K562 (cell line): ENCODE data around the gene MTIF3. TPM values are rescaled to one million over a fixed set of nuclear protein-coding genes. Genes with fewer than 3 reads are reported as not detected.

Experiments used
- BCL6 ChIP-seq: fragments of 250-450 bp; sonication (Bioruptor Pico); IDR thresholded peaks from 2 replicates; pipeline ENCODE4 v1.4.0; 2020
- E2F4 ChIP-seq: sonication (generic); formaldehyde crosslinking; IDR thresholded peaks from 2 replicates; pipeline ENCODE4 v1.8.0; 2022; ENCODE audit warnings: mild to moderate bottlenecking, low read depth, missing genetic modification reagents
- FOXJ2 ChIP-seq: fragments of 200-800 bp; sonication (Bioruptor generic); IDR thresholded peaks from 2 replicates; pipeline ENCODE4 v1.6.1; 2016; ENCODE audit warnings: missing genetic modification characterization, missing compliant biosample characterization
- ILK ChIP-seq: fragments of 450-650 bp; IDR thresholded peaks from 2 replicates; pipeline ENCODE4 v1.6.1; 2016; ENCODE audit warnings: missing genetic modification characterization, low read depth, mild to moderate bottlenecking, missing compliant biosample characterization, moderate library complexity, borderline replicate concordance
- NR1H2 ChIP-seq: sonication (generic); formaldehyde crosslinking; IDR thresholded peaks from 2 replicates; pipeline ENCODE4 v1.4.0; 2020; ENCODE audit warnings: mild to moderate bottlenecking, missing genetic modification reagents
- PML ChIP-seq: IDR thresholded peaks from 2 replicates; pipeline ENCODE4 v1.6.1; 2012; ENCODE audit warnings: low read length, inconsistent platforms
- RBM39 ChIP-seq: fragments of 200-400 bp; formaldehyde crosslinking; optimal IDR thresholded peaks from 2 replicates; pipeline ENCODE3; 2018; ENCODE audit warnings: low read depth, low read length
- TFE3 ChIP-seq: fragments of 450-650 bp; formaldehyde crosslinking; IDR thresholded peaks from 2 replicates; pipeline ENCODE4 v1.4.0; 2020; ENCODE audit warnings: mild to moderate bottlenecking, mixed read lengths
- ZNF217 ChIP-seq: sonication (generic); formaldehyde crosslinking; IDR thresholded peaks from 2 replicates; pipeline ENCODE4 v1.8.0; 2022; ENCODE audit warnings: mild to moderate bottlenecking, missing genetic modification reagents
- polyA plus RNA-seq, 8 experiments: library from polyadenylated mRNA; depleted of rRNA in 4 of 8; stranded (reverse) in 5 of 8; unstranded in 3 of 8; fragments of >200 nt; fragmentation: Nextera tagmentation in 2 of 8; fragmentation: Illumina TruSeq in 1 of 8; extraction: Ambion mirVana in 2 of 8; extraction: Trizol in 1 of 8; gene quantifications; 2 replicates each; pipeline versions ENCODE4 v1.2.1 to v1.2.3, GENCODE V29; 2011 to 2014; ENCODE audit warnings: inconsistent platforms in 1 of 8, missing spikeins in 1 of 8
- total RNA-seq, 7 experiments: library from RNA; depleted of rRNA in 6 of 7; stranded (reverse); fragments of >200 nt in 6 of 7; fragmentation: Illumina TruSeq in 2 of 7; extraction: Trizol in 2 of 7; gene quantifications; 2 replicates each; pipeline versions ENCODE4 v1.2.1 to v1.2.3, GENCODE V29; 2011 to 2021; ENCODE audit warnings: low replicate concordance in 1 of 7
- TF ChIP-seq, protein P1 (sequence below): sonication (generic); formaldehyde crosslinking; IDR thresholded peaks from 2 replicates; pipeline ENCODE4 v1.8.0; 2022; ENCODE audit warnings: mild to moderate bottlenecking, missing genetic modification reagents
- TF ChIP-seq, protein P2 (sequence below): sonication (generic); formaldehyde crosslinking; IDR thresholded peaks from 2 replicates; pipeline ENCODE4 v1.9.0; 2022; ENCODE audit warnings: mild to moderate bottlenecking, missing genetic modification reagents

Gene MTIF3
- total and polyA plus RNA-seq, 9 of the 15 experiments (the other 6 are each of a cell fraction or from before 2014, with no cell fraction given) = 23.5 to 73.6 (median 45.2) TPM

DNA sequence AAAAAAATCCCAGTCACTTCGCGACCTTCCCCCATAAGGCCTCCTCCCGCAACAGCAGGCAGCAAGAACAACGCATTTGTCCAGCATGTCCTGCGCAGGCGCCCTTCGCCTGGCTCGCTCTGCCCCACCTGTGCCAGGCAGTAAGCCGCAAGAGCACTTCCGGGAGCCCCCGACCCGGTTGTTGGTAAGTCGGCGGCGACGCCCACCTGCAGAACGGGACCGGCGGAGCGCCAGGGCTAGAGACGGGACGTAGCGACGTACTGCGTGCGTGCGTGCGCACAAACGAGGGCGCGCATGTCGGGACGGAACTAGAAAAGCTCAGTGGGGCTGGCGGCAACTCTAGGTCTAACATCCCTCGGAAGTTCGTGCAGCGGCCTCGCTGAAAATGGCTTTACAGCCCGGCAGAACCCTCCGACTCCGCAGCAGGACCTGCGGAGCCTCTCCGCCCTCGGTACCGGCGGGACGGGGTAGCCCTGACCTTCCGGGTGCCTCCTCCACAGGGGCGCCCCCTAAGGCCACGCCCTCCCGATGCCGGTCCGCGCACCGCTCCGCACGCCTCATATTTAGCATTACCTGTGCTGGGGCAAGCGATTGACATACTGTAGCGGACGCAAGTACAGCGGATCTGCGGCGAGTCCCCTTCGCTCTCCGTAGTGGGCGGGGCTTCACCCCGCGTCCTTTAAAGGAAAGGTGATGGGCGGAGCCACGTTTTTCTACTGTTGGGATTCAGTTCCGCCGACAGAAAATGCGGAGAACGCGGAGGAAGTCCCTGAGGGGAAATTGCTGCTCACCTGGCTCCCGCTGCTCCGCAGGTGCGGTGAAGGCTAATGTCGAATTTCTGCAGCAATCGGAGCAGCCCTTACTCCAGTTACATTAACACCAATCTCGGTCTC is at the start of gene MTIF3 (continued):
- TF ChIP-seq, protein P1, sequence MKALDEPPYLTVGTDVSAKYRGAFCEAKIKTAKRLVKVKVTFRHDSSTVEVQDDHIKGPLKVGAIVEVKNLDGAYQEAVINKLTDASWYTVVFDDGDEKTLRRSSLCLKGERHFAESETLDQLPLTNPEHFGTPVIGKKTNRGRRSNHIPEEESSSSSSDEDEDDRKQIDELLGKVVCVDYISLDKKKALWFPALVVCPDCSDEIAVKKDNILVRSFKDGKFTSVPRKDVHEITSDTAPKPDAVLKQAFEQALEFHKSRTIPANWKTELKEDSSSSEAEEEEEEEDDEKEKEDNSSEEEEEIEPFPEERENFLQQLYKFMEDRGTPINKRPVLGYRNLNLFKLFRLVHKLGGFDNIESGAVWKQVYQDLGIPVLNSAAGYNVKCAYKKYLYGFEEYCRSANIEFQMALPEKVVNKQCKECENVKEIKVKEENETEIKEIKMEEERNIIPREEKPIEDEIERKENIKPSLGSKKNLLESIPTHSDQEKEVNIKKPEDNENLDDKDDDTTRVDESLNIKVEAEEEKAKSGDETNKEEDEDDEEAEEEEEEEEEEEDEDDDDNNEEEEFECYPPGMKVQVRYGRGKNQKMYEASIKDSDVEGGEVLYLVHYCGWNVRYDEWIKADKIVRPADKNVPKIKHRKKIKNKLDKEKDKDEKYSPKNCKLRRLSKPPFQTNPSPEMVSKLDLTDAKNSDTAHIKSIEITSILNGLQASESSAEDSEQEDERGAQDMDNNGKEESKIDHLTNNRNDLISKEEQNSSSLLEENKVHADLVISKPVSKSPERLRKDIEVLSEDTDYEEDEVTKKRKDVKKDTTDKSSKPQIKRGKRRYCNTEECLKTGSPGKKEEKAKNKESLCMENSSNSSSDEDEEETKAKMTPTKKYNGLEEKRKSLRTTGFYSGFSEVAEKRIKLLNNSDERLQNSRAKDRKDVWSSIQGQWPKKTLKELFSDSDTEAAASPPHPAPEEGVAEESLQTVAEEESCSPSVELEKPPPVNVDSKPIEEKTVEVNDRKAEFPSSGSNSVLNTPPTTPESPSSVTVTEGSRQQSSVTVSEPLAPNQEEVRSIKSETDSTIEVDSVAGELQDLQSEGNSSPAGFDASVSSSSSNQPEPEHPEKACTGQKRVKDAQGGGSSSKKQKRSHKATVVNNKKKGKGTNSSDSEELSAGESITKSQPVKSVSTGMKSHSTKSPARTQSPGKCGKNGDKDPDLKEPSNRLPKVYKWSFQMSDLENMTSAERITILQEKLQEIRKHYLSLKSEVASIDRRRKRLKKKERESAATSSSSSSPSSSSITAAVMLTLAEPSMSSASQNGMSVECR (CRISPR knock-in tag) = peak; percentile 71; the same call in 1 of the 2 replicates
- TF ChIP-seq RBM39 (no peak), BCL6 (CRISPR knock-in tag) (no peak), ZNF217 (no peak), FOXJ2 (no peak), ILK (tag) (no peak), PML (0 out of 2 replicates have a peak, but pooled peaks have one; percentile 19), NR1H2 (no peak), E2F4 (CRISPR knock-in tag) (no peak), TFE3 (CRISPR knock-in tag) (no peak)
- TF ChIP-seq, protein P2, sequence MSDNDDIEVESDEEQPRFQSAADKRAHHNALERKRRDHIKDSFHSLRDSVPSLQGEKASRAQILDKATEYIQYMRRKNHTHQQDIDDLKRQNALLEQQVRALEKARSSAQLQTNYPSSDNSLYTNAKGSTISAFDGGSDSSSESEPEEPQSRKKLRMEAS (CRISPR knock-in tag) = peak; percentile 59; the same call in 1 of the 2 replicates
